ENCODE measurements around the gene WDR45B.

DNA sequence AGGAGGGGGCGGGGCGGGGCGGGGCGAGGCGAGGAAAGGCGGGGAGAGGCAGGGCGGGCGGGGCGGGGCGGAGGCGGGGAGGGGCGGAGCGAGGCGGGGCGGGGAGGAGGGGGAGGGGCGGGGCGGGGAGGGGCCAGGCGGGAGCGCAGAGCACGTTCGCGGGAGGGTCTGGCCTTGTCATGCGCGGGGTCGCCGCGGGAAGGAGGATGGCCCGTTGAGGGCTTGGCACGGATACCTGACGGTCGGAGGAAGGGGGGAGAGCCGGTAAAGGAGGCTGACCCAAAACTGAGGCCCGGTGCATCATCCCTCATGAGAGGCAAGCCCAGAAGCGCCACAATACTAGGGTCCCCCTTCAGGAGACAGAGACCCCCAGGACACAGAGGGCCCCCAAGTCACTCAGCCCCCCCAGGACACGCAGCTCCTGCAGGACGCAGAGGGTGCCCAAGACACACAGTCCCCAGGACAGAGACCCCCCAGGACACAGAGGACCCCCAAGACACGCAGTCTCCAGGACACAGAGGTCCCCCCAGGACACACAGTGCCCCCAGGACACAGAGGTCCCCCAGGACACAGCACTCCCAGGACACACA, 593 bp upstream of the WDR45B start:
- TF ChIP-seq EZH2 (IDR thresholded peaks at IDR 0.05; ENCODE audit: insufficient read depth, poor library complexity, severe bottlenecking) (no peak), EZH2phosphoT487 (IDR thresholded peaks at IDR 0.05; ENCODE audit: insufficient read depth, low read depth) (no peak)

All from GM23248 (cell line).